RPMI7951 (cell line): Measurements from ENCODE around the gene TMEM135. TPM values are rescaled to one million over a fixed set of nuclear protein-coding genes. Genes with fewer than 3 reads are reported as not detected.
A peak's percentile ranks its signal among the peaks of the same experiment; 100 is the strongest.
"Not testable (repeated sequence)": the region's sequence is repeated elsewhere in the genome, so short reads cannot be mapped to it uniquely, and the experiment has no call there.

ENCODE experiments used
- DNase-seq: peaks from one replicate; pipeline ENCODE4 v3.0.0-alpha.2; 2012; ENCODE audit warnings: low read depth
- total RNA-seq: library from RNA; depleted of rRNA; stranded (reverse); fragments of >200 nt; shearing (Covaris generic); gene quantifications from 2 replicates; pipeline ENCODE4 v1.2.3, GENCODE V29; 2014

The TMEM135 gene
- total RNA-seq, 1 experiment from 2014 or later = 16.6 TPM

GRCh38 chr11:87258171-87258833 lies 220.6 kb downstream of the TMEM135 start:
- DNase-seq = no peak

DNA sequence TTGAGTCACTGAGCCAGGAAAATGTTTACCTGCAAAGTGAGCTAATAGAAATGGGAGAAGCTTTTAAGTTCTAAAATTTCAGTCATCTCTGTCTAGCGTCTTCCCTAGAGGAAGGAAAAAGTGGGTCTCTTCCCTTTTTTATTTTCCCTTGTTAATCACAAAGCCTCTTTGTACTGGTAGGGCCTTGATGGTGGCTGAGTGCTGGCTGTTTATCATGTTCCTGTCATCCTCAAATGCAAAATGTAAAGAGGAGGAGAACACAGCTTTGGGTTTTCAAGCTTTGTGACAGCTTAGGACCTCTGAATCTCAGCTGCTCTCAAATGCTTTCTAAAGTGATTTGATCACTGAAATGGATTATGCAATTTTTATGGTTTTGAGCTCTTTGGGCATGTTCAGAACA lies 222.0 kb downstream of the TMEM135 start:
- DNase-seq = no peak

- DNase-seq = no peak
Measured at GRCh38 chr11:87260811-87261210, 223.1 kb downstream of the TMEM135 start.

GRCh38 chr11:87263264-87263838 lies 225.6 kb downstream of the TMEM135 start:
- no peak for DNase-seq

- DNase-seq = no peak
Measured at GRCh38 chr11:87263979-87264378, 226.2 kb downstream of the TMEM135 start.

- peak; percentile 23 for DNase-seq
Measured at GRCh38 chr11:87265132-87265531, 227.4 kb downstream of the TMEM135 start.

GRCh38 chr11:87265979-87266378 lies 228.2 kb downstream of the TMEM135 start:
- no peak for DNase-seq

- DNase-seq = no peak
Measured at GRCh38 chr11:87266751-87267150, 229.0 kb downstream of the TMEM135 start.

DNA sequence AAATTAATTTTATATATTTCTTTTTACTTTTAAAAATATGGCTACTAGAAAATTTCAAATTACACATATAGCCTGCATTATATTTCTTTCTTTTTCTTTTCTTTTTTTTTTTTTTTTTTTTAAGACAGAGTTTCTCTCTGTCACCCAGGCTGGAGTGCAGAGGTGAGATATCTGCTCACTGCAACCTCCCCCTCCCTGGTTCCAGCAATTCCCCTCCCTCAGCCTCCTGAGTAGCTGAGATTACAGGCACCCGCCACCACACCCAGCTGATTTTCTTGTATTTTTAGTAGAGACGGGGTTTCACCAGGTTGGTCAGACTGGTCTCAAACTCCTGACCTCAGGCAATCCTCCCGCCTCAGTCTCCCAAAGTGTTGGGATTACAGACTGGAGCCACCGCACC lies 234.2 kb downstream of the TMEM135 start:
- DNase-seq = not testable (repeated sequence)

DNA sequence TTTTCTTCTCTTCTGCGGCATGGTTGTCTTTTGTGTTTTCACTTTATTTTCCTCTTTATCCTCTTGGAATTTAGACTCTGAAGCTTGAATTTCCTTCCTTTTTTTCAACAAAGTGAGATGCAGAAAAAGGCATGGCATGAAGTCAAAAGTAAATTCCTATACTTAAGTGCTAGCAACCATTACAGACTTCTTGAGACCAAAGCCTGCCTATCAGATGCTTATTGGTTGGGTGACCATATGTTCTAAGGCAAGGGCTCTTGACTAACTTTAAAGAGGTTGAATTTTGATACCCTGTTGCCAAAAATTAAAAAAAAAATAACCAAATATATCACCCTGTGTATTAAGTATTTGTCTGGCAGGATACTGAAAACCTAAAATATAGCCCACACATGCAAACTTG lies 237.4 kb downstream of the TMEM135 start:
- DNase-seq = no peak

GRCh38 chr11:87280143-87280542 lies 242.4 kb downstream of the TMEM135 start:
- no peak for DNase-seq

- no peak for DNase-seq
Measured at GRCh38 chr11:87281496-87281895, 243.8 kb downstream of the TMEM135 start.

DNA sequence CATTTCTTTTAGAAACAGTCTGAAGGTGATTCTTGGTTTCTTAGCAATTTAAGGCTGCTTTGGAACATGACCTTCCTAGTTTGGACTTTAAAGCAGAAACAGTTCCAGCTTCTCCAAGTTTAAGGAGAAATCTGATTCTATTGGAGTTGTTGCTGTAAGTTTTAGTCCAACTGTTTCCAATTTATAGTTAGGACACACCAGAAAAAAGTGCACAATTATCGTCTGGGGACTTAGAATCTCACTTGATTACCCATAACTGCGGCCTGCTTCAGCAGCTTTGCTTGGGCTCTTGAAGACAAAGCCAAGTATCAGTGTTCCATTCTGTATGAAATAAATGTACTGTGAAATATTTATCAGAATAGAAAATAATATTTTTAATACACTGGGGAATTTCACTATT lies 246.6 kb downstream of the TMEM135 start:
- DNase-seq = no peak

DNA sequence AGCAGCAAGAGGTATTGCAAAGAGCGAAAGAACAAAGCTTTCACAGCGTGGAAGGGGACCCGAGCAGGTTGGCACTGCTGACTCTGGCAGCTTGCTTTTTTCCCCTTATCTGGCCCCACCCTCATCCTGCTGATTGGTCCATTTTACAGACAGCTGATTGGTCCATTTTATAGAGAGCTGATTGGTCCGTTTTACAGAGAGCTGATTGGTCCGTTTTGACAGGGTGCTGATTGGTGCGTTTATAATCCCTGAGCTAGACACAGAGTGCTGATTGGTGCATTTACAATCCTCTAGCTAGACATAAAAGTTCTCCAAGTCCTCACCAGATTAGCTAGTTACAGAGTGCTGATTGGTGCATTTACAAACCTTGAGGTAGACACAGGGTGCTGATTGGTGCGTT lies 247.9 kb downstream of the TMEM135 start:
- DNase-seq = not testable (repeated sequence)

DNA sequence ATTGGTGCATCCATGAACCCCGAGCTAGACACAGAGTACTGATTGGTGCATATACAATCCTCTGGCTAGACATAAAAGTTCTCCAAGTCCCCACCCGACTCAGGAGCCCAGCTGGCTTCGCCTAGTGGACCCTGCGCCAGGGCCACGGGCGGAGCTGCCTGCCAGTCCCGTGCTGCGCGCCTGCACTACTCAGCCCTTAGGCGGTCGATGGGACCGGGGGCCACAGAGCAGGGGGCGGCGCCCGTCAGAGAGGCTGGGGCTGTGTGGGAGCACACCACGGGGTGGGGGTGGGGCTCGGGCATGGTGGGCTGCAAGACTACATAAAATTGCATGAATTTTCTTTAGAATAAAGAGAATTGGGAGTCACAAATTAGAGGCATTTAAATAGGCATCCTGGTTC lies 248.6 kb downstream of the TMEM135 start:
- no peak for DNase-seq

- DNase-seq = peak; percentile 58
Measured at GRCh38 chr11:87290304-87290922, 252.7 kb downstream of the TMEM135 start.

DNA sequence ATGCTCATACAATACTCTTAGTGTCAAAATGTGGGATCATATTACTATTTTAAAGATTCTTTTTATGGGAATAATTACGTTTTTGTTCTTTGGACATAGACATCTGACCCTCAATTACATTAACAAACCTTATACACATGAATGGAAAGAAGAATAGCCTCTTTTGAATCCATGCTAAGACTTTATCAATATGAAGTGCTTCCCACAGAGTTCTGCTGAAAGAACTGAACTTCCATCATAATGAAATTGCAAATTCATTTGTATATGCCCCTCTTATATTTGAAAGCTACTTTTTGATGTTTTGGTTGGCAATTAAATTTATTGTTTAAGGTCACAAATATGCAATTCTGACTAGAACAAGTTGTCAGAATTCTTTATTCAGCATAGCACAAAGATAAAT lies 254.9 kb downstream of the TMEM135 start:
- DNase-seq = no peak

GRCh38 chr11:87295237-87295636 lies 257.5 kb downstream of the TMEM135 start:
- DNase-seq = no peak

- no peak for DNase-seq
Measured at GRCh38 chr11:87296627-87297026, 258.9 kb downstream of the TMEM135 start.

DNA sequence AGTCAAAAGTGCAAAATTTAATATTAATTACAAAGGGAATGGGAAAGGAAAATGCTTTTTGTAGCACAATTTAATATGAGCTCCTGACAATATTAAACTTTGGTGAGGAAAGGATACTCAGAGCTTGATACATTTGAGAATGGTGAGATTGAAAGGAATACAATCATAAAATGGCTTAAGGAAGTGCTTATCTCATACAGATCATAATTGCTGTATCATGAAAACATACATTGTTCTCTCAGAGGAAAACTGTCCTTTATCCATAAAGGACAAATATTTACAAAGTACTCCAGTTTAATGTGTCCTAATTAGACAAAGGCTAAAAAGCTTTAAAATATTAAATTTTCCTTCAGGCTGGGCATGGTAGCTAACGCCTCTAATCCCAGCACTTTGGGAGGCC lies 260.4 kb downstream of the TMEM135 start:
- no peak for DNase-seq

DNA sequence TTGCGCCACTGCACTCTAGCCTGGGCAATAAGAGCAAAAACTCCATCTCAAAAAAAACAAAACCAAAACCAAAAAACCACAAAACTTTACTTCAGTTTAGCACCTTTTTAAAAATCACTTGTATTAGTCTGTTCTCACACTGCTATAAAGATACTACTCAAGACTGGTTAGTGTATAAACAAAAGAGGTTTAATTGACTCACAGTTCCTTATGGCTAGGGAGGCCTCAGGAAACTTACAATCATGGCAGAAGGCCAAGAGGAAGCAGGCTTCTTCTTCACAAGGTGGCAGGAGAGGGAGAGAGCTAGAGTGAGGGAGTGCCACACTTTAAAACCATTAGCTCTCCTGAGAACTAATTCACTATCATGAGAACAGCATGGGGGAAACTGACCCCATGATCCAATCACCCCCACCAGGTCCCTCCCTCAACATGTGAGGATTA lies 261.3 kb downstream of the TMEM135 start:
- DNase-seq = peak; percentile 15

- no peak for DNase-seq
Measured at GRCh38 chr11:87300640-87301380, 263.1 kb downstream of the TMEM135 start.
